ENCODE data around the gene PHC2. TPM values are rescaled to one million over a fixed set of nuclear protein-coding genes. Genes with fewer than 3 reads are reported as not detected.

The PHC2 gene
- total RNA-seq, 1 donor from 2014 or later = 135 TPM

DNA sequence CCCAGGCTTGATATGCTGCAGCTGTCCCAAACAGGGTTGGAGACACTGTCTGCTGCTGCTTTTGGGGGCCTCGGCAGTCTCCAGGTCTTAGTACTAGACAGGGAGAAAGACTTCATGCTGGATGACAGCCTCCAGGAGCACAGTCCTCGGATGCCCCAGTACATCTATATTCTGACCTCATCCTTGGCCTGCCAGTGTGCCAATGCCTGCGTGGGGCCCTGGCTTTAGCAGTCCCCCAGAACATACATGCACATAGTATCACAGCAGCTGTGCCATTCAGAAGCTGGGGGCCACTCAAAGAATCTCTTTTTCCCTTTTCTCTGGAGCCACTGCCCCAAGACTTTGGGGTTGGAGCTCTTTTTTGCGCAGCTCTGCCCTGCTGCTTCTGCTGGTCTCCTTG lies 37.1 kb upstream of the PHC2 start:
- Mint-ChIP-seq H3K4me3 (ENCODE audit: low read depth) (no peak overlapping the region), H3K27ac (no peak overlapping the region), H3K36me3 (ENCODE audit: insufficient read depth) (no peaks in the 10 kb centered on the region), H3K9me3 (ENCODE audit: low read depth) (no peaks in the 10 kb centered on the region), H3K4me1 (ENCODE audit: low read depth) (peaks cover 3% of the 10 kb centered on the region), H3K27me3 (peaks cover 9% of the 10 kb centered on the region)
- TF ChIP-seq, protein P1, sequence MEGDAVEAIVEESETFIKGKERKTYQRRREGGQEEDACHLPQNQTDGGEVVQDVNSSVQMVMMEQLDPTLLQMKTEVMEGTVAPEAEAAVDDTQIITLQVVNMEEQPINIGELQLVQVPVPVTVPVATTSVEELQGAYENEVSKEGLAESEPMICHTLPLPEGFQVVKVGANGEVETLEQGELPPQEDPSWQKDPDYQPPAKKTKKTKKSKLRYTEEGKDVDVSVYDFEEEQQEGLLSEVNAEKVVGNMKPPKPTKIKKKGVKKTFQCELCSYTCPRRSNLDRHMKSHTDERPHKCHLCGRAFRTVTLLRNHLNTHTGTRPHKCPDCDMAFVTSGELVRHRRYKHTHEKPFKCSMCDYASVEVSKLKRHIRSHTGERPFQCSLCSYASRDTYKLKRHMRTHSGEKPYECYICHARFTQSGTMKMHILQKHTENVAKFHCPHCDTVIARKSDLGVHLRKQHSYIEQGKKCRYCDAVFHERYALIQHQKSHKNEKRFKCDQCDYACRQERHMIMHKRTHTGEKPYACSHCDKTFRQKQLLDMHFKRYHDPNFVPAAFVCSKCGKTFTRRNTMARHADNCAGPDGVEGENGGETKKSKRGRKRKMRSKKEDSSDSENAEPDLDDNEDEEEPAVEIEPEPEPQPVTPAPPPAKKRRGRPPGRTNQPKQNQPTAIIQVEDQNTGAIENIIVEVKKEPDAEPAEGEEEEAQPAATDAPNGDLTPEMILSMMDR (IDR thresholded peaks at IDR 0.05; ENCODE audit: unreplicated experiment) = no peak
- no peak for DNase-seq (ENCODE audit: low spot score, unreplicated experiment)

GRCh38 chr1:33466159-33466558 lies 35.3 kb upstream of the PHC2 start:
- TF ChIP-seq, protein P1 (IDR thresholded peaks at IDR 0.05; ENCODE audit: unreplicated experiment) = no peak
- no peaks in the 10 kb centered on the region for H3K36me3 Mint-ChIP-seq (ENCODE audit: insufficient read depth)
- H3K27ac Mint-ChIP-seq = no peak overlapping the region

DNA sequence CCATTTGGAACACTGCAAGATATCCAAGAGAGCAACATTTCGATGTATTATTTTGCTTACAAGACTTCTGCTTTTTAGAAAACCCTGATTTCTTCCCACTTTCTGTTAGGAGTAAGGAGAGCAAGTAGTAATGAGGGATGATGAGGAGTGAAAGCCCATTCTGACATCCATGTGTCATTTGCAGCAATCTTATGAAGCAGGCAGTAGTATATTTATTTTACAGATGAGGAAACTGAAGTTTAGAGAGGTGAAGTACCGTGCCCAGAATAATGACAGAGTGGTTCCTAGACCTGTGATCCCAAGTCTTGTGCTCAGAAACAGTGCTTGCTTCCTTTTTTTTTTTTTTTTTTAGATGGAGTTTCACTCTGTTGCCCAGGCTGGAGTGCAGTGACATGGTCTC lies 34.4 kb upstream of the PHC2 start:
- Mint-ChIP-seq H3K27me3 (peaks cover 11% of the 10 kb centered on the region), H3K27ac (no peak overlapping the region), H3K36me3 (ENCODE audit: insufficient read depth) (no peaks in the 10 kb centered on the region), H3K4me1 (ENCODE audit: low read depth) (no peaks in the 10 kb centered on the region), H3K4me3 (ENCODE audit: low read depth) (no peak overlapping the region), H3K9me3 (ENCODE audit: low read depth) (no peaks in the 10 kb centered on the region)
- TF ChIP-seq, protein P1 (IDR thresholded peaks at IDR 0.05; ENCODE audit: unreplicated experiment) = no peak
- DNase-seq (ENCODE audit: low spot score, unreplicated experiment) = no peak

More at GRCh38 chr1:33466159-33466558, 35.3 kb upstream of the PHC2 start:
- Mint-ChIP-seq H3K4me1 (ENCODE audit: low read depth) (no peaks in the 10 kb centered on the region), H3K27me3 (peaks cover 9% of the 10 kb centered on the region), H3K9me3 (ENCODE audit: low read depth) (no peaks in the 10 kb centered on the region), H3K4me3 (ENCODE audit: low read depth) (no peak overlapping the region)
- DNase-seq (ENCODE audit: low spot score, unreplicated experiment) = no peak

GRCh38 chr1:33464552-33464951 lies 33.7 kb upstream of the PHC2 start:
- no peak overlapping the region for H3K27ac Mint-ChIP-seq
- H3K4me1 Mint-ChIP-seq (ENCODE audit: low read depth) = no peaks in the 10 kb centered on the region
- no peak for DNase-seq (ENCODE audit: low spot score, unreplicated experiment)
- peaks cover 19% of the 10 kb centered on the region for H3K27me3 Mint-ChIP-seq
- TF ChIP-seq, protein P1 (IDR thresholded peaks at IDR 0.05; ENCODE audit: unreplicated experiment) = no peak
- no peak overlapping the region for H3K4me3 Mint-ChIP-seq (ENCODE audit: low read depth)
- no peaks in the 10 kb centered on the region for H3K9me3 Mint-ChIP-seq (ENCODE audit: low read depth)
- no peaks in the 10 kb centered on the region for H3K36me3 Mint-ChIP-seq (ENCODE audit: insufficient read depth)

GRCh38 chr1:33462405-33463164 lies 31.7 kb upstream of the PHC2 start:
- no peak overlapping the region for H3K27ac Mint-ChIP-seq
- TF ChIP-seq, protein P1 (IDR thresholded peaks at IDR 0.05; ENCODE audit: unreplicated experiment) = no peak
- no peak overlapping the region for H3K4me3 Mint-ChIP-seq (ENCODE audit: low read depth)

More at GRCh38 chr1:33462405-33463164, 31.7 kb upstream of the PHC2 start:
- Mint-ChIP-seq H3K9me3 (ENCODE audit: low read depth) (no peaks in the 10 kb centered on the region), H3K4me1 (ENCODE audit: low read depth) (no peaks in the 10 kb centered on the region), H3K27me3 (peaks cover 19% of the 10 kb centered on the region), H3K36me3 (ENCODE audit: insufficient read depth) (no peaks in the 10 kb centered on the region)
- DNase-seq (ENCODE audit: low spot score, unreplicated experiment) = no peak

Data from progenitor cell of endocrine pancreas (in vitro differentiated cells).